Suprapubic skin (tissue), 4 donors: Measurements from ENCODE around the gene SAMD4A. TPM values are rescaled to one million over a fixed set of nuclear protein-coding genes. Genes with fewer than 3 reads are reported as not detected.

ENCODE experiments used
- DNase-seq, 2 donors: peaks; one replicate each; pipeline ENCODE4 v3.0.0-alpha.2; 2019; ENCODE audit warnings: low spot score in 2 of 2
- H3K27ac ChIP-seq: fragments of 200-600 bp; sonication (generic); one replicate; pipeline ENCODE4 v1.5.1; 2019
- H3K27me3 ChIP-seq: fragments of 200-600 bp; sonication (generic); one replicate; pipeline ENCODE4 v1.5.1; 2019
- H3K36me3 ChIP-seq: fragments of 200-600 bp; sonication (generic); one replicate; pipeline ENCODE4 v1.5.1; 2019
- H3K4me1 ChIP-seq: fragments of 200-600 bp; sonication (generic); one replicate; pipeline ENCODE4 v1.5.1; 2019
- H3K4me3 ChIP-seq: fragments of 200-600 bp; sonication (generic); one replicate; pipeline ENCODE4 v1.5.1; 2019; ENCODE audit warnings: mild to moderate bottlenecking
- H3K9me3 ChIP-seq: fragments of 200-600 bp; sonication (generic); one replicate; pipeline ENCODE4 v1.5.1; 2019
- CTCF ChIP-seq, 2 donors: fragments of 200-600 bp in 1 of 2; fragments of 450-650 bp in 1 of 2; sonication (generic) in 1 of 2; IDR thresholded peaks; one replicate each; pipeline ENCODE4 v1.5.1; 2016 to 2019; ENCODE audit warnings: antibody characterized with exemption in 2 of 2, mild to moderate bottlenecking in 1 of 2, moderate library complexity in 1 of 2
- EP300 ChIP-seq: sonication (generic); formaldehyde crosslinking; IDR thresholded peaks from one replicate; pipeline ENCODE4 v1.6.1; 2017; ENCODE audit warnings: antibody characterized with exemption
- POLR2A ChIP-seq, 2 donors: fragments of 450-650 bp; IDR thresholded peaks; one replicate each; pipeline ENCODE4 v1.6.1; 2017; ENCODE audit warnings: antibody characterized with exemption in 2 of 2, mild to moderate bottlenecking in 2 of 2, moderate library complexity in 2 of 2
- POLR2AphosphoS5 ChIP-seq, 3 donors: sonication (generic); formaldehyde crosslinking; IDR thresholded peaks; one replicate each; pipeline ENCODE4 v1.6.1; 2017; ENCODE audit warnings: antibody characterized with exemption in 3 of 3
- WGBS: methylation state at CpG from one replicate; pipeline ENCODE4 v1.1.5; 2018; 5-methylcytosine and 5-hydroxymethylcytosine counted together
- total RNA-seq, 4 donors: library from RNA; depleted of rRNA; stranded (reverse); fragments of >200 nt; gene quantifications; one replicate each; pipeline ENCODE4 v1.1.0, GENCODE V29; 2016

SAMD4A gene
- total RNA-seq, 4 donors from 2014 or later = 7.7 to 26.6 (median 9.7) TPM

- Histone ChIP-seq H3K27ac (no peak overlapping the region), H3K4me1 (peaks cover 5% of the 10 kb centered on the region), H3K27me3 (no peaks in the 10 kb centered on the region), H3K4me3 (no peak overlapping the region), H3K36me3 (no peaks in the 10 kb centered on the region), H3K9me3 (no peaks in the 10 kb centered on the region)
- no peak for TF ChIP-seq POLR2AphosphoS5 (IDR thresholded peaks at IDR 0.05)
- no peak for TF ChIP-seq CTCF (IDR thresholded peaks at IDR 0.05)
- no peak for TF ChIP-seq POLR2A (IDR thresholded peaks at IDR 0.05)
- no peak for TF ChIP-seq EP300
- DNase-seq = no peak
- WGBS = 89% methylated on average over 5 of the region's 5 CpGs
Measured at GRCh38 chr14:54724676-54725325, 157.9 kb downstream of the SAMD4A start.

GRCh38 chr14:54725998-54726397 lies 159.1 kb downstream of the SAMD4A start:
- TF ChIP-seq POLR2AphosphoS5 (IDR thresholded peaks at IDR 0.05) (no peak), EP300 (no peak), CTCF (IDR thresholded peaks at IDR 0.05) (no peak), POLR2A (IDR thresholded peaks at IDR 0.05) (no peak)
- peaks cover 6% of the 10 kb centered on the region for H3K4me1 ChIP-seq
- H3K27me3 ChIP-seq = no peaks in the 10 kb centered on the region
- H3K27ac ChIP-seq = no peak overlapping the region
- H3K36me3 ChIP-seq = no peaks in the 10 kb centered on the region
- H3K4me3 ChIP-seq = no peak overlapping the region
- DNase-seq = no peak
- no peaks in the 10 kb centered on the region for H3K9me3 ChIP-seq

GRCh38 chr14:54727929-54728328 lies 161.0 kb downstream of the SAMD4A start:
- peak overlapping the region; percentile 77 for H3K27ac ChIP-seq

DNA sequence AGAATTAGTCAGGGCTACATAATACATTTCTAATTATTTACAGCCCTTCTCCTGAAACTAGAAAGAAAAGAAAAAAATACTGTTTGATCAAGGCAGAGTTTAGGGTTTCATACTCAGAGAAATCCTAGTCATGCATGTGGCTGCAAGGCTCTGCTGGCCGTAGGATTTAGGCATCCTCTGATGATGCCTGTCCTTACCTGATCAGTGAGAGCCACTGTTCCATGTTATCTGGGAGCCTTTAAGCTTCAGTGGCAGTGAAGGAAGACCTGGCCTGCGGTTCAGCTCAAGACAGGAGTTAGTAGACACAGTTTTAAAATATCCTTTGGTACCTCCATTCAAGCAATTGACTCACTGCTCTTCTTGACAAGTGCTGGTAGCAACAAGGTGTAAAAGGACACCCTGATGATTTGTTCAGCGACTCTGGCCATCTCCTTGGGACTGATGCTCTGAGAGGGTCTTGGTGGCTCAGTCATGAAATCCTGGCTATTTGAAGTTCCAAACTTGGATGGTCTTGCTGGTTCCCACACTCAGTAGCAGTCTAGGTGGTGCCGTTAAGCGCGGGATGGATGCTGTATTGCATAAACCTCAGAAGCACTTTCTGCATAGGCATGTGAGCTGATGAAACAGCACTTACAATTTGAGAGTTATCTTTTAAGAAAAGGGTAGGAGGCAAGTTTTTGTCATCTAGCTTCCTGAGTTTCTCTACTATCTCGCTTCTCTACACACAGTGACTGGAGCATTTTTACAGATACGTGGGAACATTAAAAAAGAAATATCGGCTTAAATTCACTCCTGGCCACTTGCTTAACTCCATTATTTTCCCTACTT lies 162.0 kb downstream of the SAMD4A start:
- 93% methylated on average over 9 of the region's 9 CpGs for WGBS

More at GRCh38 chr14:54727929-54728328, 161.0 kb downstream of the SAMD4A start:
- Histone ChIP-seq H3K4me1 (peaks cover 11% of the 10 kb centered on the region), H3K4me3 (no peak overlapping the region), H3K9me3 (no peaks in the 10 kb centered on the region), H3K36me3 (no peaks in the 10 kb centered on the region), H3K27me3 (no peaks in the 10 kb centered on the region)
- TF ChIP-seq POLR2A (IDR thresholded peaks at IDR 0.05) (no peak), POLR2AphosphoS5 (IDR thresholded peaks at IDR 0.05) (peak in 1 of 3 donors; percentile 42)
- DNase-seq = peak in 1 of 2 donors; percentile 75
- 58% methylated on average over 7 of the region's 7 CpGs for WGBS

DNA sequence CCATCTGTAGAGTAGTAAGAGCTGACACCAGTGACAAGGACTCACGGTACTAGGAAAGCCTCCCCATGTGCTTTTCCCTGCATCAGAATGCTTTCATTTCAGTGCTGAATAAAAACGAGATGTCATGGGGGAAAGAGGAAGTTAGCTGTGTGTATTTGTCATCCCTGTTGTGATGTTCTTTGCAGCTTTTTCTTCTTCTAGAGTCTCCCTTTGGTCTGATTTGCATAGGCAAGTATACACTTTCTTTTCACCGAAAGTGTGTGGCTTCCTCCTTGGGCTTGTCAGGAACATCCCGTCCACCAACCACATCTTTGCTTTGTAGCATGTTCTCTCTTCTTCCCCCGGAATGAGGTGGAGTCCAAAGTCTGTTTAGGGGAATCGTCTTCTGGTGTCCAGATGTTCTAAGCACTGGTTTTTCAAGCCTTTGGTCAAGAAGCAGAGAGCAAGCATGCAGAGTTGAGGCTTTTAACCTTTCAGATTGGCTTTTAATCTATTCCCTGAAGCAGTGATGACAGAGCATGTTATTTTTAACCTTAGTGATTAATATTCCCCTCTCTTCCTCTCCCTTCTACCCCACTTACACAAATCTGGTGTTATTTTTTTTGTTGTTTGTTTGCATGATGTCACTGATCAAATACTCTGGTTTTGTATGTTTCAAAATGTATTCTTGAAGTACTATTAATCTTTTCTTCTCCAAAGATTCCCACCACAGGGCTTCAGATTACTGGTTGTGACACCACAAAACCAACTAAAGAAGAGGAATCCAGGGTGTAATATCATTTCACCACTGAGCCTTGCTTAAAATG lies 163.4 kb downstream of the SAMD4A start:
- peaks cover 14% of the 10 kb centered on the region for H3K4me1 ChIP-seq
- no peaks in the 10 kb centered on the region for H3K36me3 ChIP-seq
- DNase-seq = no peak
- WGBS = 44% methylated on average over 6 of the region's 6 CpGs
- H3K27ac ChIP-seq = peak overlapping the region; percentile 77
- no peak overlapping the region for H3K4me3 ChIP-seq
- H3K9me3 ChIP-seq = no peaks in the 10 kb centered on the region
- TF ChIP-seq CTCF (IDR thresholded peaks at IDR 0.05) = no peak
- TF ChIP-seq POLR2AphosphoS5 (IDR thresholded peaks at IDR 0.05) = peak in 2 of 3 donors; percentile 22 to 70
- TF ChIP-seq POLR2A (IDR thresholded peaks at IDR 0.05) = peak in 1 of 2 donors; percentile 33
- H3K27me3 ChIP-seq = no peaks in the 10 kb centered on the region

More for the DNA sequence above, 162.0 kb downstream of the SAMD4A start:
- Histone ChIP-seq H3K4me1 (peaks cover 13% of the 10 kb centered on the region), H3K27me3 (no peaks in the 10 kb centered on the region), H3K36me3 (no peaks in the 10 kb centered on the region), H3K4me3 (no peak overlapping the region), H3K9me3 (no peaks in the 10 kb centered on the region), H3K27ac (peak overlapping the region; percentile 77)
- no peak for TF ChIP-seq POLR2AphosphoS5 (IDR thresholded peaks at IDR 0.05)
- DNase-seq = no peak
